Measurements from ENCODE around the gene ERBB4.
"Not testable (repeated sequence)": the region's sequence is repeated elsewhere in the genome, so short reads cannot be mapped to it uniquely, and the experiment has no call there.

The ERBB4 gene

DNA sequence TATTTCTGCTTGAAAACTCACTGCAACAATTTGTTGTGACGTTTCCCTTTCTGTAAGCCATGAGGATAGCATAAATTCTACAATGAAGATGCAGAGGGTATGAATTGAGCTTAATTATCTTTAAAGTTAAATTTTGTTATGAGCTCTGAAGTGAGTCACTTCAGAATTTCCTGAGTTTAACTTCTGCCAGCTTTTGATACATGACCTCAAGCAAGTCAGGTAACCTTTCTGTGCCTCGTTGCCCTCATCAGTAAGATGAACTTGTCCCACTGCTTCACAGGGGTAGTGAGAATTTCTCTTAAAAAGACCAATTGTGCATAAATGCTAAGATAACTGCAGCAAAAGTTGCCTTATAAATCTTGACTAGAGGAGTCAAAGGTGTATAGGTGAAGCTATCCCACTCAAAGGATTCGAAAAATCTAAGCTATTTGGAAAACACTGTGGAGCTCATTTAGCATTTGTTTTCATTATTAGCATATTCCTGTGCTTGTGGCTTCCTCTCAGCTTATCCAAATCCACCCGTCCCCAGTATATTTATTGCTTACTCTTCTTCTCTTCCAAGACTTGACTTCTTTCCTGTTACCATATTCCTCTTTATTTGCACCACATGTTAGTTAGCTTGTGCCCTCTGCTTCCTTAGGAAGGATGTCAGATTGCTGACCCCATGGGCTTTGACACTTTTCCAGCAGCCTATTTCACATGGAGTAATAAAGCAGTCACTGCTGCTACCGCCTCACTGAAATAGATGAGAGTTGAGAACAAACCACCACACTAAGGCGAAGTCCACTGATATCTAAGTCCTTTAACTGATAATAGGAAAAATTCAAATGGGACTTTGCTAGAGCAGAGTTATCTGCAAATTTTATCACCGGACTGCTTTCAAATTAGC lies 428.6 kb downstream of the ERBB4 start:
- TF ChIP-seq, protein P1, sequence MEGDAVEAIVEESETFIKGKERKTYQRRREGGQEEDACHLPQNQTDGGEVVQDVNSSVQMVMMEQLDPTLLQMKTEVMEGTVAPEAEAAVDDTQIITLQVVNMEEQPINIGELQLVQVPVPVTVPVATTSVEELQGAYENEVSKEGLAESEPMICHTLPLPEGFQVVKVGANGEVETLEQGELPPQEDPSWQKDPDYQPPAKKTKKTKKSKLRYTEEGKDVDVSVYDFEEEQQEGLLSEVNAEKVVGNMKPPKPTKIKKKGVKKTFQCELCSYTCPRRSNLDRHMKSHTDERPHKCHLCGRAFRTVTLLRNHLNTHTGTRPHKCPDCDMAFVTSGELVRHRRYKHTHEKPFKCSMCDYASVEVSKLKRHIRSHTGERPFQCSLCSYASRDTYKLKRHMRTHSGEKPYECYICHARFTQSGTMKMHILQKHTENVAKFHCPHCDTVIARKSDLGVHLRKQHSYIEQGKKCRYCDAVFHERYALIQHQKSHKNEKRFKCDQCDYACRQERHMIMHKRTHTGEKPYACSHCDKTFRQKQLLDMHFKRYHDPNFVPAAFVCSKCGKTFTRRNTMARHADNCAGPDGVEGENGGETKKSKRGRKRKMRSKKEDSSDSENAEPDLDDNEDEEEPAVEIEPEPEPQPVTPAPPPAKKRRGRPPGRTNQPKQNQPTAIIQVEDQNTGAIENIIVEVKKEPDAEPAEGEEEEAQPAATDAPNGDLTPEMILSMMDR (IDR thresholded peaks at IDR 0.05; ENCODE audit: low read depth, low read length) = no peak
- no peak for DNase-seq (ENCODE audit: low read depth in 2 of 2)
- no peak overlapping the region for H3K4me3 ChIP-seq (replicated peaks in 1 of 2; ENCODE audit: low read depth in 2 of 2, low read length in 2 of 2)

DNA sequence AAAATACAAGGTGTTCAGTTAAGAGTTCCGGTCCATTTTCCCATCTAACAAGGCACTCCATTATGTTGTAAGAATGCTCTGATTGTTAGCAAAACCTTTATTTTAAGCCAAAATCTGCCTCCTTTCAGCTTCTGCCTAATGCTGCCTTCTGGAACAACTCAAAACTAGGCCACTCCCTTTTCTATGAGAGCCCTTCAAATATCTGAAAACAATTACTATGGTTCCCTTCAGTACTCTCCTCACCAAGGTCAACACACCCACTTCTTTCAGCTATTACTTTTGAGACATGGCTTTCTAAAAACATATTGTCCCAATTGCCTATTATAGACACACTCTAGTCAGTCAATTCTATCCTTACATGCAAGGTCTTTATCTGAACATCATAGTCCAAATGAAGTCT lies 429.4 kb downstream of the ERBB4 start:
- H3K4me3 ChIP-seq (replicated peaks in 1 of 2; ENCODE audit: low read depth in 2 of 2, low read length in 2 of 2) = no peak overlapping the region
- TF ChIP-seq, protein P1 (IDR thresholded peaks at IDR 0.05; ENCODE audit: low read depth, low read length) = no peak
- DNase-seq (ENCODE audit: low read depth in 2 of 2) = no peak

DNA sequence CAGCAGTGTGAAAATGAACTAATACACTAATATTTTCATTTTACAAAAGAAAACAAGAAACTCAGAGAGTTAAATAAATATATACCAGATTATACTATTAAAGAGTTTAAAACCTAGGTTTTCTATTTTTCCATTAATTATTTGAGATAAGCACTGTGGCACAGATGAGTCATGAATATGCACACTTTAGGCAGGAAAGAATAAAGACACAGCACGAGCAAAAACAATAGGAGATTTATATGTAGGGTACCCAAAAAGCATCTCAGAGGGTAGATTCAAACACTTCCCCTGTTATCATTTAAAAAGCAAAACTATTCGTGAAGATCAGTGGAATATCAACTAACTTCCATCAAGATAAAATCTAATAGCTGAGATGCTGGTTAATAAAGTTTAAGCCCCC lies 430.6 kb downstream of the ERBB4 start:
- TF ChIP-seq, protein P1 (IDR thresholded peaks at IDR 0.05; ENCODE audit: low read depth, low read length) = no peak

DNA sequence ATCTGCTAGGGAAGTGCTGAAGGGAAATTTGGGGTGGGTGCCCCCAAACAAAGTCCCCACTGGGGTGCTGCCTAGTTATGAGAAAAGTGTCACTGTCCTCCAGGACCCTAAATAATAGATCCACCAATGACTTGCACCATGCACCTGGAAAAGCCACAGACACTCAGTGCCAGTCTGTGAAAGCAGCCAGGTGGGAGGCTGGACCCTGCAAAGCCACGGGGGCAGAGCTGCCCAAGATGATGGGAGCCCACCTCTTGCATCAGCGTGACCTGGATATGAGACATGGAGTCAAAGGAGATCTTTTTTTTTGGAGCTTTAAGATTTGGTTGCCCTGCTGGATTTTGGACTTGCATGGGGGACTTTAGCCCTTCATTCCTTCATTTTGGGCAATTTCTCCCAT lies 431.6 kb downstream of the ERBB4 start:
- TF ChIP-seq, protein P1 (IDR thresholded peaks at IDR 0.05; ENCODE audit: low read depth, low read length) = no peak
- no peak for DNase-seq (ENCODE audit: low read depth in 2 of 2)
- H3K4me3 ChIP-seq (replicated peaks in 1 of 2; ENCODE audit: low read depth in 2 of 2, low read length in 2 of 2) = no peak overlapping the region

More for the DNA sequence above, 430.6 kb downstream of the ERBB4 start:
- H3K4me3 ChIP-seq (replicated peaks in 1 of 2; ENCODE audit: low read depth in 2 of 2, low read length in 2 of 2) = no peak overlapping the region
- DNase-seq (ENCODE audit: low read depth in 2 of 2) = no peak

DNA sequence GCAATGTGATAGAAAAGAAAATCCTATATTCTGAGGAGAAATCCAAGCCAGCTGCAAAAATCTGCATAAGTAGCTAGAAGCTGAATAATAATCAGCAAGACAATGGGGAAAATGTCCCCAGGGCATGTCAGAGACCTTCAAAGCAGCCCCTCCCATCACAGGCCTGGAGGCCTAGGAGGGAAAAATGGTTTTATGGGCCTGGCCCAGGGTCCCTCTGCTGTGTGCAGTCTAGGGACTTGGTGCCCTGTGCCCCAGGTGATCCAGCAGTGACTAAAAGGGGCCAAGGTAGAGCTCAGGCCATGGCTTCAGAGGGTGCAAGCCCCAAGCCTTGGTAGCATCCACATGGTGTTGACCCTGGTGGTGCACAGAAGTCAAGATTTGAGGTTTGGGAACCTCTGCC lies 432.1 kb downstream of the ERBB4 start:
- H3K4me3 ChIP-seq (replicated peaks in 1 of 2; ENCODE audit: low read depth in 2 of 2, low read length in 2 of 2); DNase-seq (ENCODE audit: low read depth in 2 of 2): not testable (repeated sequence)

DNA sequence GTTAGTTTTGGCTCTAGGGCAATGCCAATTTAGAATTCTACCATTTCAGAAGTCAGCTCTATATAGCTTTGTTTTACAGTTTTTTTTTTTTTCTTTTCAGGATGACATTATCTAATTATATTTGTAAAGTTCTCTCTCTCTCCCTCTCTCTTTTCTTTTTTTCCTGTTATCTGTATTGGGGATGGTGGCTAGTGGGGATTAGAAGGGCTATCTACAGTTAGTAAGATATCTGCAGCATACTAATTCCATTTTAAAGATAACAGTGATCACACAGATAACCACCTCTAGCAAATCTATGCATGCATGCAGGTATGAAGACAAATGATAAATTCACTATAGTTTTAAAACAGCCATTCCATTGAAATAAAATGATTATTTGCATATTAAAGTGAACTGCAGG lies 438.9 kb downstream of the ERBB4 start:
- H3K4me3 ChIP-seq (replicated peaks in 1 of 2; ENCODE audit: low read depth in 2 of 2, low read length in 2 of 2) = no peak overlapping the region
- no peak for DNase-seq (ENCODE audit: low read depth in 2 of 2)
- TF ChIP-seq, protein P1 (IDR thresholded peaks at IDR 0.05; ENCODE audit: low read depth, low read length) = no peak

DNA sequence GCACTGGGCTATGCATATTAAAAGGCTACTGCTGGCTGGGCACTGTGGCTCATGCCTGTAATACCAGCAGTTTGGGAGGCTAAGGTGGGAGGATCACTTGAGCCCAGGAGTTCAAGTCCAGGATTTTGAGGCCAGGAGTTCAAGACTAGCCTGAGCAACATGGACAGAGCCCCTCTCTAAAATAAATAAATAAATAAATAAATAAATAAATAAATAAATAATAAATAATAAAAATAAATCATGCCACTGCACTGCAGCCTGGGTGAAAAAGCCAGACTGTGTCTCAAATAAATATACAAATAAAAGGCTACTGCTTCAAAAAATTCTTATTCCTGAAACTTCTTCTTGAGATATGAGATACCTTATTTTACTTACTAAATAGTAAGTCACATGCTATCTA lies 439.6 kb downstream of the ERBB4 start:
- no peak overlapping the region for H3K4me3 ChIP-seq (replicated peaks in 1 of 2; ENCODE audit: low read depth in 2 of 2, low read length in 2 of 2)
- TF ChIP-seq, protein P1 (IDR thresholded peaks at IDR 0.05; ENCODE audit: low read depth, low read length) = no peak
- DNase-seq (ENCODE audit: low read depth in 2 of 2) = no peak

Measured in cardiac fibroblast (primary cell).